NCI-H1092 (cell line): ENCODE results near the gene C1orf174.
"Not testable (repeated sequence)": the region's sequence is repeated elsewhere in the genome, so short reads cannot be mapped to it uniquely, and the experiment has no call there.

Experiments used
- DNase-seq: peaks from one replicate; lab custom pipeline; 2025; lab: John Stamatoyannopoulos, UW

C1orf174 gene

GRCh38 chr1:3925762-3926161 is 25.7 kb upstream of the C1orf174 start:
- DNase-seq = no peak

- no peak for DNase-seq
Observed at GRCh38 chr1:3925256-3925655, 25.2 kb upstream of the C1orf174 start.

- DNase-seq = no peak
Observed at GRCh38 chr1:3924825-3925220, 24.8 kb upstream of the C1orf174 start.

GRCh38 chr1:3924186-3924824 is 24.2 kb upstream of the C1orf174 start:
- DNase-seq = no peak

GRCh38 chr1:3923378-3924185 is 23.5 kb upstream of the C1orf174 start:
- no peak for DNase-seq

DNA sequence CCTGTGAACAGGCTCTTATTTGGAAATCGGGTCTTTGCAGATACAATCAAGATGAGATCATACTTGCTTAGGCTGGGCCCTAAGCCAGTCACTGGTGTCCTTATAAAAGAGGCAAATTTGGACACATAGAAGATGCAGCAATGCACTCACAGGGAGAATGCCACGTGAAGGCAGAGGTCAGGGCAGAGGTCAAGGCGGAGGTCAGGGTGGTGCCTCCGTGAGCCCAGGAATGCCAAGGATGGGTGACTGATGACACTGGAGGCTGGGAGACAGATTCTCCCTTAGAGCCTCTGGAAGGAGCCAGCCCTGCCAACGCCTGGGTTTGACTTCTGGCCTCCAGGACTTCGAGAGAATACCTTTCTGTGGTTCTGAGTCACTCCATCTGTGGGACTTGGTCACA is 22.8 kb upstream of the C1orf174 start:
- no peak for DNase-seq

DNA sequence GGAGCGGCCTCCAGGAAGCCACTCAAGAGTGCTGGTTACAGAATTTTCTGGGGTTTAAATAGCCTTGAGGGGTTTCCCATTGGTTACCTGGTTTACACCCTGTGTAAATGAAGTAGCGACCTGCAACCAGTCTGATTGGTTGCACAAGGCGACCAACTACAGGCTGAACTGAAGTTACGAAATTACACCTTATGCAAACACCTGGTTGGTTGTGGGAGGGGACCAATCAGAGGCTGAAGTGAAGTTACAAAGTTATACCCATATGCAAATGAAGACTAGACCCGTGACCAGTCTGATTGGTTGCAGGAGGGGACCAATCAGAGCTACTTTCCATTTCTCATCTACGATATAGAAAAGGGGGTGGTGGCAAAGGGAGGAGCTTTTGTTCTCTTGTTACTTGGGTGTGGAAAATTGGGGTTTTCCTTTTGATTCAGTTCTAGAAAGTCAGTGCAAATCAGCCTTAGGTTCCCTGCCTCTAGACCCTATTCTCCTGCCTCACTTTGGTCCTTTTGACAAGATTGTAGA is 22.2 kb upstream of the C1orf174 start:
- DNase-seq = no peak

DNA sequence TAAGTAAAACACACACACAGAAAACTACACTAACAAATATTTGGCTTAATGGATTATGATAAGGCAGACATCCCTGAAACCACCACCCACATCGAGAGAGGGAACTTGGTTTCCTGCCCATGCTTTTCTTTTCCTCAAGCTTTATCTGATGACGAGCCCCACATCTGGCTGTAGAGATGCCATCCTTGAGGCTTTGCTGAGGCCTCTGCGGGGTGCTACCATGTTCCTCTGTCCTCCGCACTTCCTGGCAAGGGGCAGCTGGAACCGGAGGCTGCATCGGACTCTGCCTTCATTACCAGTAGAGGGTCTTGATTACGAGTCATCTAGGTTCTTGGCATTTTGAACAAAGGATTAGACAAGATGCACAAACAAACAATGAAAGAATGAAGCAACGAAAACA is 21.7 kb upstream of the C1orf174 start:
- DNase-seq = no peak

DNA sequence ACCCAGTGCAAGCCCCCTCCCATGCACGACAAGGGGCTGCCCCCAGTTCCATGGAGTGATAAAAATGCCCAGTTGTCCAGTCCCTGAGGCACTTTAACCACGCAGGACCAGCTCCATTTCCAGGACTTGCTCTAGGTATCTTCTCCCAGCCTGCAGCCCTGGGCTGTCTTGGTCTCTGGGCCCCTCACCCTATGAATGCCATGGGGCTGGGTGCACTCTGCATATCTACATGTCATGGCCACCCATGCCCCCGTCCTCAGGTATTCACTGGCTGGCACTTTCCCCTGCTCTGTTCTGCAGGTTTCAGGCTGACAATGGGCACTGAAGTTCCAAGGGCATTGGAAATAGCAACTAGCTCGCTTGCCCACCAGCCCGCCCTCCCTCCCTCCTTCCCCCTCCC is 19.6 kb upstream of the C1orf174 start:
- DNase-seq = no peak

- no peak for DNase-seq
Observed at GRCh38 chr1:3918966-3919611, 19.0 kb upstream of the C1orf174 start.

- not testable (repeated sequence) for DNase-seq
Observed at GRCh38 chr1:3918359-3918758, 18.3 kb upstream of the C1orf174 start.

DNA sequence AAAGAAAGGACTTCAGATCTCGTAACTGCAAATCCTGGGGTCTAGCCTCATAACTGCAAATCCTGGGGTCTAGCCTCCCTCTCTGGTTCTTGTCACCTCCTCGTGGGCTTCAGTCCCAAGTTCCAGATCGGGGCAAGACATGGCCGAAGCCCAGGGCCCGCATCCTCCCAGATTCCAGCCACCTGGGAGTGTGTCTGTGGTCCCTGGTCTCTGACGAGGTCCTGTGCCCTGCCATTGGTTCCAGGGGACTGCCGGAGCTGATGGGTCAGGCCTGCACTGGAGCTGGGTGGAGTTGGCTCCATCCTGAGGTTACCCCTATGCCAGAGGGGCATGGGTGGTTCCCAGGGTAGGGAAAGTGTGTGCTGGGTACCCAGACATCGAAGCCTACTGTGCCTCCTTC is 17.7 kb upstream of the C1orf174 start:
- DNase-seq = no peak

DNA sequence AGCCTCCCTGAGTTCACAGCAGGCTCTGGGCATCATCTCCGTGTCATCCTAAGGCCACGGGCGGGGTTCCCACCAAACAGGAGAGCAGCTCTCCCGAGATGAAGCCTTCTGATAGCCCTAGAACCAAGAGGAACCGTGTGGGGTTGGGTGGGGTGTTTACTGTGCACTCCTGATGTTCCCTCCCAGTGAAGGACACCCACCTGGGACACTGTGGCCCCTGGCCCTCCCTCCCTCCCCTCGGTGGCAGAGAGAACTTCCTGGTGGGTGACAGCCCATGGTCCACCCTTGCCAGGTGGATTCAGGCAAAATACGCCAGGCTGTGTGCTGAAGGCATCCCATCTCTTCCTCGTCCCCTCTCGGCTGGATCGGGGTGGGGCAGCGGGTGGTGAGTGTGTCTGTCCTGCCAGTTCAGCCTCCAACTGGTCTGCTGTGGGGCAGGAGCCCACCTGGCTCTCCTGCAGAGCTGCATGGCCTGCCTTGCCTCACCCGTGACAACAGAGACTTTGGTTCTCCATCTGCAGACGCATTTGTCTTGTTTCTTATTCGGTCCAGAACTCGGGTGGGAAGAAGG is 15.6 kb upstream of the C1orf174 start:
- no peak for DNase-seq

- no peak for DNase-seq
Observed at GRCh38 chr1:3914911-3915310, 14.8 kb upstream of the C1orf174 start.

DNA sequence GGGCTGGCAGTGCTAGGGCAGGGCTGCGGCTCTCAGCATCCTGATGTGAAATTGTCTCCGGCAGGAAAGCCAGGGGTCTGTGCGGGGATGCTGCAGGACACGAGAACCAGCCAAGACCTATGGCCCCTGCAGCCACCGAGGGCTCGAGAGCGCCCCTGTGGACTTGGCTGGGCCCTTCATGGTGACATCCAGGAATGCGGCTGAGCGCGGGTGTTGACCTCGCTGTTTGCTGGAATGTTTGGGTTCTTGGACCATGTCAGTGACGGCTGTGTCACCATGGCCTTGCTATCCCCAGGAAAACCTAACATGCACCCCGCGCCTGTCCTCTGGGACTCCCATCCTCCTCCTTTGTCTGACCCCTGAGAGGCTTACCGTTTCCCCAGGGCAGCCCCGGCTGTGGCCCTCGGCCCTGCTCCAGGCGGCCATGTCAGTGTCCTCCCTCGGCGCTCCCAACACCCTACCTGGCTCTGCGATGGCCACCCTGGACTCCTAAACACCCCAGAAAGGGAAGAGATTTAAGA is 14.3 kb upstream of the C1orf174 start:
- DNase-seq = no peak

GRCh38 chr1:3912809-3913685 is 13.0 kb upstream of the C1orf174 start:
- no peak for DNase-seq

DNA sequence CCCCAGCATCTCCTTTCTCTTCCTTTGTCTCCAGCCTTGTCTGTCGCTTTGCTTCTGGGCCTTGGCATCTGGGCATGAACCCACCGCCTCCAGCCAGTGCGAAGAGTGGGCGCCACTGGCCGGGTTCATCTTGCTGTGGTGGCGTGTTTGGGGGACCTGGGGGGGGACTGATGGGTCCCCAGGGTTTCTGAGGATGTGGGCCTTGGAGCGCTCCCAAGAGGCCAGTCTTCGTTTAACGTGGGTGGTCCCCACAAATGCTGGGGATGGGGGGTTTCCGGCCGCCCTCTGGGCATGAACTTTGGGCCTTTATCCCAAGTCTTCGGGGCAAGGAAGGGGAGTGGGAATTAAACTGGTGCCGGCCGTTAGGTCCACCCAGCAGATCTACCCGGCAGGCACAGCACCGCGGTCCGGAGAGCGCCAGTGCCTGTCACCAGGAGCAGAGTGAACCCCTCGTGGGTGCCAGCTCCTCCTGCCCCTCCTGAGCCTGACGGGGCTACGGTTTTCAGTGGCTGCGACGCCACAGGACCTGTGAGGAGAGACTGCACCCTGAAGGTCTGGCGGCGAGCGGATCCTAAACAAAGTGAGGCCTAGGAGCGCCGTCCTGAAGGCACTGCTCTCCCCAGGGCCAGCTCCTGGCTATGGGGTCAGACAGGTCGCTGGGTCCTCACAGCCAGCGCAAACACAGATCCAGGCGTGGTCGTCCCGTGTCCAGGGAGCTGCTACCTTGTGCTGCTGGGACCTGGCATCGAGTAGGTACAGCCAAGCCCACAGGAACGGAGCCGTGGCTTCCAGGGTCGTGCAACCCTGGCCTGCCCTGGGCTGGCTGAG is 12.1 kb upstream of the C1orf174 start:
- no peak for DNase-seq

DNA sequence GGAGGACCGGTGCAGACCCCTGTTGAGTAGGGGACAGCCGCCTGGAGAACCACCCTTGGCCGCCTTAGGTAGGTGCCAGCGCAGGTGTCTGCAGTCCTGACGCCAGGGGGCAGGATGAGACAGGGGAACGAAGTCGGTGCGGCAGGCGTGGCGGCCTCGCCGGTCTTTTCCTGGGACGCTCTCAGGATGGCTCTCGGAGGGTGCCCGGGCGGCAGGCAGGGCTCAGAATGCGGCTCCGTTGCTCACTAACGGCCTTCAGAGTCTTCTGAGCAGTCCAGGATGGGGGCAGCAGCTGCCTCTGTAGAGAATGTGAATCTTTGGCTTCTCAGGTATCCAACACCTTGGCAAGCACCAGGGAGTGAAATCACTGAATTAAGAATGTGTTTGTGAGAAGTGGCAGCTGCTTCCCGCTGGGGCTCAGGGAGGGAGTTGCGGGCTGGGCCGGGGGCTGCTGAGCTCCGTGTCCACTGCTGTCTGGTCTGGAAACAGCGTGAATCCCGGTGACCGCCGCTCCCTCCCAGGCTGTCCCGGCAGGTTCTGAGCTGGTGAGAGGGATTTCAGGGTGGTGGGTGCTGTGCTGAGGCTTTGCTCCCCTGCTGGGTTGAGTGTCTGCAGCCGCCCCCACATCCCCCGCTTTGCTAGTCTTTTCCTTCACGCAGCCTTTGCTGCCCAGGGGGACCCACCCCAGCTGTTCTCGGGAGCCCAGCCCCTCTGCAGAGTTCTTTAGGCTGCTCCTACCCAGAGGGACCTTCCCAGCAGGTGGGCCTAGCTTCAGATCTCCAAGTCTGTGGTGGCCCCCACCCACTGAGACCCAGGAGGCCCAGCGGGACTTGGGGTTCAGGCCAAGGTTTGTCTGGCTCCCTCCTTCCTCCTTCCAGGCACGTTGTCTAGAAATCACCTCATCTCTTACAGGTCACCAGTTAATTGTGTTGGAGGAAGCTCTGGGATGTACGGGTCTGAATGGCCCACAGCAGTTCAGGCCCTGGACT is 11.1 kb upstream of the C1orf174 start:
- DNase-seq = no peak

DNA sequence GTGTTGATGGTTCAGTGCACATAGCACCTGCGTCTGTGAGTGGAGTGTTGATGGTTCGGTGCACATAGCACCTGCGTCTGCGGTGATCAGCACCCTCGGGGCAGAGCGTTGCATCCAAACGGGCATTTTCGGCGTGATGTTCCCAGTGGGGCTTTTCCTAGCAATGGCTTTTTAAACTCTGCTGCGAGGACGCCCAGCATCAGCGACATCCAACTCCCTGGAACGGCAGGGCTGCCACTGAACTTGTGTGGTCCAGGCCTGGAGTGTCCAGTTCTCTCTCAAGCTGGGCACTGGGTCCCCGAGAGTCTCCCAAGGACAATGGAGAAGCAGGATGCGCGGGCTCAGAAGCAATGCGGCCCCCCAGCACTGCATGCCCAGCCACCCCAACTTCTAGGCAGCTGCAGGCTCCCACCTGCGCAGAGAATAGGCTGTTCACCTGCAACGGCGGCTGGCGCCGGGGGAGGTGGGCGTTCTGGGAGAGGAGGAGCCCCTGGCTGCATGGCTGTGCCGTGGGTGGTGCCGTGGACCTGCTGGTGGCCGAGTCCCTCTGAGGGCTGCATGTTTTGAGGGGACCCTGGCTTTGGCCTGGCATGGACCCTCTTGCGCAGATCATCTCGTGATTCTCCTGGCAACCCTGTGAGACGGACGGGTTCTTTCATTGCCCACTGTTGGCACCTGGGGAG is 10.1 kb upstream of the C1orf174 start:
- DNase-seq = no peak
